HG03521 (cell line): ENCODE measurements around the gene REXO5.
"Not testable (repeated sequence)": the region's sequence is repeated elsewhere in the genome, so short reads cannot be mapped to it uniquely, and the experiment has no call there.

Source experiments
- ATAC-seq: cut with Tn5 transposase; IDR thresholded peaks from one replicate; pipeline ENCODE4 v1.9.1; 2021; ENCODE audit warnings: mild to moderate bottlenecking, moderate library complexity; ENCODE audit not compliant: unreplicated experiment

The REXO5 gene

GRCh38 chr16:20801278-20801677 is 5.0 kb upstream of the REXO5 start:
- no peak for ATAC-seq

GRCh38 chr16:20803192-20803560 is 3.2 kb upstream of the REXO5 start:
- no peak for ATAC-seq

GRCh38 chr16:20803561-20804214 is 2.6 kb upstream of the REXO5 start:
- no peak for ATAC-seq

- not testable (repeated sequence) for ATAC-seq
Observed at GRCh38 chr16:20805684-20806167, 601 bp upstream of the REXO5 start.

GRCh38 chr16:20807862-20808261 is 1.5 kb downstream of the REXO5 start:
- no peak for ATAC-seq

GRCh38 chr16:20811889-20812439 is 5.6 kb downstream of the REXO5 start:
- no peak for ATAC-seq

GRCh38 chr16:20812510-20812909 is 6.2 kb downstream of the REXO5 start:
- no peak for ATAC-seq

GRCh38 chr16:20814784-20815183 is 8.5 kb downstream of the REXO5 start:
- ATAC-seq: no peak

- no peak for ATAC-seq
Observed at GRCh38 chr16:20818929-20819585, 12.7 kb downstream of the REXO5 start.

- no peak for ATAC-seq
Observed at GRCh38 chr16:20821682-20822081, 15.4 kb downstream of the REXO5 start.

GRCh38 chr16:20822521-20823325 is 16.4 kb downstream of the REXO5 start:
- ATAC-seq: no peak

GRCh38 chr16:20826039-20826566 is 19.8 kb downstream of the REXO5 start:
- ATAC-seq: no peak

GRCh38 chr16:20829536-20829935 is 23.2 kb downstream of the REXO5 start:
- ATAC-seq: no peak

- no peak for ATAC-seq
Observed at GRCh38 chr16:20830372-20830771, 24.0 kb downstream of the REXO5 start.

- ATAC-seq: no peak
Observed at GRCh38 chr16:20833086-20833485, 26.8 kb downstream of the REXO5 start.

GRCh38 chr16:20838240-20838639 is 31.9 kb downstream of the REXO5 start:
- ATAC-seq: no peak

- ATAC-seq: no peak
Observed at GRCh38 chr16:20839504-20839903, 33.2 kb downstream of the REXO5 start.

- no peak for ATAC-seq
Observed at GRCh38 chr16:20844054-20844453, 37.7 kb downstream of the REXO5 start.

GRCh38 chr16:20844588-20844987 is 38.3 kb downstream of the REXO5 start:
- ATAC-seq: no peak

- ATAC-seq: no peak
Observed at GRCh38 chr16:20846030-20846429, 39.7 kb downstream of the REXO5 start.

GRCh38 chr16:20846551-20846950 is 40.2 kb downstream of the REXO5 start:
- ATAC-seq: no peak
